Measurements from ENCODE around the gene FRMPD4. TPM values are rescaled to one million over a fixed set of nuclear protein-coding genes. Genes with fewer than 3 reads are reported as not detected.

The FRMPD4 gene
- total RNA-seq, 4 donors from 2014 or later = 0.17 to 0.83 (median 0.46) TPM

DNA sequence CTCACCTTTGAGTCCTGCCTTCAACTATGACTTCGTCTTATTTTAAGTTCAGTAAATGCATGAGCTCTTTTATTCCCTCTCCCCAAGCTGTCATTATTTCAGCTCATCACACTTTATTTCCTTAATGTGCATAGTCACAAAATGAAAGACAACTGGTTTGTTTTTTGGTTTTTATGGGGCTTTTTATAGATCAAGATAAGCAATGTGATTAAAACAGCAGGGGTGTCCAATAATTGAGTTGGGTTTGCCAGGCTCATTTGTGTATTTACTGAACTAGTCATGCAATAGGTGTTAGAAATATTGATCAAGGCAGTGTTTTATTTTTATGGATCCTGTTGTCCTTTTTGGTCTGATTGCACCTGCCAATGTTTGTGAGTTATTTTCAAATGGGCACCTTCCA, 102.2 kb downstream of the FRMPD4 start:
- intact Hi-C loops (cut with DNase I) = no loop called here

DNA sequence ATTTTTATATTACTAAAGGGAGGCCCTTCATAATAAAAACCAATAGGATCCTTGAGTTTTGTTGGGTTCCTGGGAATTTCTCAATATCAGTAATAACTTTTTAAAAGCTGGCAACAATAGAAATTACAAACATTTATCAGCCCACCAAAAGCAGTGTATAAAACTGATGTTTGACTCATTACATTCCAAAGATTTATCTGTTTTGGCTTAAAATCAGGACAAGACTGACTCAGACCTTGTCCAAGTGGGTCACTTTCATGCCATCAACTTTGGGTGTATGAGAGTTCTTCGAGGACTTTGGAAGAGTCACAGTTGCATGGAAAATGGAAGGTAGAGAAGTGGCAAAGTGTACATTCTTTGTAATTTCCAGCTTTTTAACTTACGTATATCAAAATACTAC, 102.8 kb downstream of the FRMPD4 start:
- DNase-seq (ENCODE audit: extremely low spot score) = no peak
- whole genome bisulfite sequencing = 76% methylated on average over 2 of the region's 2 CpGs
- Histone ChIP-seq H3K27ac (replicated peaks in 1 of 4) (no peak overlapping the region), H3K9me3 (no peaks in the 10 kb centered on the region), H3K4me1 (no peaks in the 10 kb centered on the region), H3K4me3 (no peak overlapping the region), H3K36me3 (no peaks in the 10 kb centered on the region), H3K27me3 (no peaks in the 10 kb centered on the region)
- TF ChIP-seq POLR2AphosphoS5 (IDR thresholded peaks at IDR 0.05) (no peak), EP300 (IDR thresholded peaks at IDR 0.05) (no peak), POLR2A (IDR thresholded peaks at IDR 0.05; ENCODE audit: low read depth) (no peak)
- TF ChIP-seq, protein P1, sequence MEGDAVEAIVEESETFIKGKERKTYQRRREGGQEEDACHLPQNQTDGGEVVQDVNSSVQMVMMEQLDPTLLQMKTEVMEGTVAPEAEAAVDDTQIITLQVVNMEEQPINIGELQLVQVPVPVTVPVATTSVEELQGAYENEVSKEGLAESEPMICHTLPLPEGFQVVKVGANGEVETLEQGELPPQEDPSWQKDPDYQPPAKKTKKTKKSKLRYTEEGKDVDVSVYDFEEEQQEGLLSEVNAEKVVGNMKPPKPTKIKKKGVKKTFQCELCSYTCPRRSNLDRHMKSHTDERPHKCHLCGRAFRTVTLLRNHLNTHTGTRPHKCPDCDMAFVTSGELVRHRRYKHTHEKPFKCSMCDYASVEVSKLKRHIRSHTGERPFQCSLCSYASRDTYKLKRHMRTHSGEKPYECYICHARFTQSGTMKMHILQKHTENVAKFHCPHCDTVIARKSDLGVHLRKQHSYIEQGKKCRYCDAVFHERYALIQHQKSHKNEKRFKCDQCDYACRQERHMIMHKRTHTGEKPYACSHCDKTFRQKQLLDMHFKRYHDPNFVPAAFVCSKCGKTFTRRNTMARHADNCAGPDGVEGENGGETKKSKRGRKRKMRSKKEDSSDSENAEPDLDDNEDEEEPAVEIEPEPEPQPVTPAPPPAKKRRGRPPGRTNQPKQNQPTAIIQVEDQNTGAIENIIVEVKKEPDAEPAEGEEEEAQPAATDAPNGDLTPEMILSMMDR (IDR thresholded peaks at IDR 0.05) = no peak
- intact Hi-C loops (cut with DNase I) = no loop called here

More for the DNA sequence above, 102.2 kb downstream of the FRMPD4 start:
- Histone ChIP-seq H3K27me3 (no peaks in the 10 kb centered on the region), H3K9me3 (no peaks in the 10 kb centered on the region), H3K27ac (replicated peaks in 1 of 4) (no peak overlapping the region), H3K4me3 (no peak overlapping the region), H3K36me3 (no peaks in the 10 kb centered on the region), H3K4me1 (no peaks in the 10 kb centered on the region)
- no peak for TF ChIP-seq POLR2A (IDR thresholded peaks at IDR 0.05; ENCODE audit: low read depth)
- no peak for TF ChIP-seq EP300 (IDR thresholded peaks at IDR 0.05)
- TF ChIP-seq, protein P1 (IDR thresholded peaks at IDR 0.05) = no peak
- TF ChIP-seq POLR2AphosphoS5 (IDR thresholded peaks at IDR 0.05) = no peak
- WGBS = 65% methylated on average over 1 of the region's 1 CpG
- no peak for DNase-seq (ENCODE audit: extremely low spot score)

DNA sequence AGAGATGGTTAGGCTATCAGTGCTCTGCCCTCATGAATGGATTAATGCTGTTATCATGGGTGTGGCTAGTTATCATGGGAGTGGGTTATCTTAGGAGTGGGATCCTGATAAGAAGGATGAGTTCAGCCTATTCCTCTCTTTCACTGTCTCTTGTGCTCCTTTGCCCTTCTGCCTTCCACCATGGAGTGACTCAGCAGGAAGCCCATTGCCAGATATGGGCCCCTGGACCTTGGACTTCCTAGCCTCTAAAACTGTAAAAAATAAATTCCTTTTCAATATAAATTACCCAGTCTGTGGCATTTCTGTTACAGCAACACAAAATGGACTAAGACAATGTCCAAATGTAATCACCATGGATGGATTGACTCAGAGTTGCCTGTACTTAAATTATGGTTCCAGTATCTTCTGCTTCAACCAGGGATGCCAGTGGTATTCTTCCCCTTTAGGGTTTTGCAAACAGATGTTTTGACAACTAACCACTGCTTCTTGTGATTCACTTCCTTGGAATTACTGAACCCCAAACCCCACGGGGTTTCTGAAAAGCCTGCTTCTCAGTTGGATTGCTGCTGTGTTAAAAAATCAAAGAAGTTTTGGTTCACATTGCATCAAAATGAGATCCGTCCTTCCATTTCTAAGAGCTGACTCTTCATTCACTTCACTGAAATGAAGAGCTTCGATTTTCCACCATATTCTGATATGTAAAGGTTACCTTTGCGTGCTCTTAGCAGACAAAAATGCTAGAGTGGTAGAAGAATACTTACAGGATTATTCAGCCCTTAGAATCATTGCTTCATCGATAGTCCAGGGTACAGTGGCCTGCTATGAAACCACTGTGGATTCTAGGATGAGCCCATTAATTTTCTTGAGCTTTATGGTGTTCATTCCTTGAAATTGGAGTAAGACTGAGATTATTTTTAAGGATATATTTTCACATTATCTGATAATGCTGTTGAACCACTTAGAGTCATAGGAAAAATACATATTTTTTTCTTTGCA, 107.7 kb downstream of the FRMPD4 start:
- intact Hi-C loops (cut with DNase I) = no loop called here
- 70% methylated on average over 5 of the region's 5 CpGs for WGBS
- Histone ChIP-seq H3K36me3 (no peaks in the 10 kb centered on the region), H3K4me1 (no peaks in the 10 kb centered on the region), H3K27ac (replicated peaks in 1 of 4) (no peak overlapping the region), H3K4me3 (no peak overlapping the region), H3K27me3 (no peaks in the 10 kb centered on the region), H3K9me3 (no peaks in the 10 kb centered on the region)
- no peak for DNase-seq (ENCODE audit: extremely low spot score)
- no peak for TF ChIP-seq EP300 (IDR thresholded peaks at IDR 0.05)

DNA sequence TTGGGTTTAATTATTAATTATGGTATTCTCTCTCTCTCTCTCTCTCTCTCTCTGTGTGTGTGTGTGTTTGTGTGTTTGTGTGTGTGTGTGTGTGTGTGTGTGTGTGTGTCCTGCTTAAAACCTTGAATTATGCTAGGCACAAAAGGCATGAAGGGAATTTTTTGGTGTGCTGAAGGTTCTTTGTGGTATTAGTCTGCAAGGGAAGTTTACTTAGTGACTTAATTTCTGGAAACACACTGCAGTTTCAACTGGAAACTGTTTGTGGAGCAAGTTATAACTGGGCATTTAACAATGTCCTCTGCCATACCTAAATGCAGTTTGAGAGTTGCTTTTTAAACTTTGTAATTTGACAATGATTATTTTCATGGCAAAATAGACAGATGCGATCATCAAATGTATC, 111.7 kb downstream of the FRMPD4 start:
- no peak for TF ChIP-seq POLR2A (IDR thresholded peaks at IDR 0.05; ENCODE audit: low read depth)
- TF ChIP-seq EP300 (IDR thresholded peaks at IDR 0.05) = no peak
- no peak for TF ChIP-seq POLR2AphosphoS5 (IDR thresholded peaks at IDR 0.05)
- TF ChIP-seq, protein P1 (IDR thresholded peaks at IDR 0.05) = no peak
- no peak overlapping the region for H3K4me3 ChIP-seq
- H3K36me3 ChIP-seq = no peaks in the 10 kb centered on the region
- intact Hi-C loops (cut with DNase I) = no loop called here
- H3K9me3 ChIP-seq = no peaks in the 10 kb centered on the region
- WGBS = 78% methylated on average over 1 of the region's 1 CpG
- no peak for DNase-seq (ENCODE audit: extremely low spot score)
- H3K4me1 ChIP-seq = no peaks in the 10 kb centered on the region
- no peaks in the 10 kb centered on the region for H3K27me3 ChIP-seq
- H3K27ac ChIP-seq (replicated peaks in 1 of 4) = no peak overlapping the region

DNA sequence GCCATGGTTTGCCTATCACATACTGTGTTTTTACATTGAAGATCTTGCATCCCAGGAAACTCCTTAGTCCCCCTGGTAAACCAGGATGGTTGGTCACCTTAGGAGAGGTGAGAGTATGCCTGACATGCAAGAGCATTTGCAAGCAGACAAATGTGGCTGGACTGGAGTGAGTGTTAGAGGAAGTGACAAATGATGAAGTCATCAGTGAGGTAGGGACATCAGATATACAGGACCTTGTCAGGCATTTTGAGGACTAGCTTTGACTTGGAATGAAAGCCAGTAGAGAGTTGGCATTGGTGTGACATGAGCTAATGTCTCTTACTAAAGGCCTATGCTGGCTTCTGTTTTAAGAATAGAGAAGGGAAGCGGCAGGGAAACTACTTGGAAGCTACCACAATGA, 124.9 kb downstream of the FRMPD4 start:
- Histone ChIP-seq H3K9me3 (no peaks in the 10 kb centered on the region), H3K27me3 (no peaks in the 10 kb centered on the region), H3K27ac (replicated peaks in 1 of 4) (no peak overlapping the region), H3K4me3 (no peak overlapping the region), H3K36me3 (no peaks in the 10 kb centered on the region), H3K4me1 (no peaks in the 10 kb centered on the region)
- WGBS = 54% methylated on average over 1 of the region's 1 CpG
- intact Hi-C loops (cut with DNase I) = no loop called here
- no peak for DNase-seq (ENCODE audit: extremely low spot score)
- TF ChIP-seq EP300 (IDR thresholded peaks at IDR 0.05) (no peak), POLR2AphosphoS5 (IDR thresholded peaks at IDR 0.05) (no peak), POLR2A (IDR thresholded peaks at IDR 0.05; ENCODE audit: low read depth) (no peak)
- TF ChIP-seq, protein P1 (IDR thresholded peaks at IDR 0.05) = no peak
